ENCODE measurements around the gene TAF10.

DNA sequence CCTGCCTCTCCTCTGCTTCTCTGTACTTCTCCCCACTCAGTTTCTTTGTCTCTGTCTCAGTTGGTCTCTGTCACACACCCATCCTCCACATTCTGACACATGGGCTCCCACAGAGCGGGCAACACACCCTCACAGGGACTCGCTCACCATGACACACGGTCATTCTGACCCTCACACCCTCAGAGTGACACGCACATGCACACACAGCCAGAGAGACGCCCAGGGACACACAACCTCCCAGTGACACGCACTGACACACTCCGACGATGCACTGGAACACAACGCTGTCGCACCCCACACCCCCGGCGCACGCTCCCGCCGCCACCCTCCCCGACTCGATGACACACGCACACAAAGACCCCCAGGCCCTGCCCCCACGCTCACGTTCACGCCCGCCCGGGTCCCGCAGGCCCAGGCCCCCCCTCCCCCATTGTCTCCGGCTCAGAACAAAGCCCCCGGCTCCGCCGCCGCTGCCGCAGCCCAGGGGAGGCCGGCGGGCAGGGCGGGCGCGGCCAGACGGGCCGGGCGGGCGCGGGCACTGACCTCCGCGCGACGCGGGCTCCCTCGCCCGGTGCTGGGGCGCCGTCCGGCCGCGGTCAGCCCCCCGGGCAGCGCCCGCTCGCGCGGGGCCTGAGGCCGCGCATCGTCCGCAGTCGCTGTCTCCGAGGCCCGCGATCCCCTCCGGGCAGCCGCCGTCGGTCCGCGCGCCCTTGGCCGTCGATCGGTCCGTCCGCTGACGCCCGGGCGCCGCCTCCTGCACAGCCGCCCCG is 43.2 kb upstream of the TAF10 start:
- TF ChIP-seq, protein P1, sequence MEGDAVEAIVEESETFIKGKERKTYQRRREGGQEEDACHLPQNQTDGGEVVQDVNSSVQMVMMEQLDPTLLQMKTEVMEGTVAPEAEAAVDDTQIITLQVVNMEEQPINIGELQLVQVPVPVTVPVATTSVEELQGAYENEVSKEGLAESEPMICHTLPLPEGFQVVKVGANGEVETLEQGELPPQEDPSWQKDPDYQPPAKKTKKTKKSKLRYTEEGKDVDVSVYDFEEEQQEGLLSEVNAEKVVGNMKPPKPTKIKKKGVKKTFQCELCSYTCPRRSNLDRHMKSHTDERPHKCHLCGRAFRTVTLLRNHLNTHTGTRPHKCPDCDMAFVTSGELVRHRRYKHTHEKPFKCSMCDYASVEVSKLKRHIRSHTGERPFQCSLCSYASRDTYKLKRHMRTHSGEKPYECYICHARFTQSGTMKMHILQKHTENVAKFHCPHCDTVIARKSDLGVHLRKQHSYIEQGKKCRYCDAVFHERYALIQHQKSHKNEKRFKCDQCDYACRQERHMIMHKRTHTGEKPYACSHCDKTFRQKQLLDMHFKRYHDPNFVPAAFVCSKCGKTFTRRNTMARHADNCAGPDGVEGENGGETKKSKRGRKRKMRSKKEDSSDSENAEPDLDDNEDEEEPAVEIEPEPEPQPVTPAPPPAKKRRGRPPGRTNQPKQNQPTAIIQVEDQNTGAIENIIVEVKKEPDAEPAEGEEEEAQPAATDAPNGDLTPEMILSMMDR (IDR thresholded peaks at IDR 0.05; ENCODE audit: insufficient read depth, low read depth, low read length) = no peak
- peak; percentile 71 for TF ChIP-seq EZH2 (IDR thresholded peaks at IDR 0.05; ENCODE audit: insufficient read depth, low read length)
